ENCODE results near the gene ZNF772. TPM values are rescaled to one million over a fixed set of nuclear protein-coding genes. Genes with fewer than 3 reads are reported as not detected.

Gene ZNF772
- total RNA-seq, 1 donor from 2014 or later = 7.6 TPM

DNA sequence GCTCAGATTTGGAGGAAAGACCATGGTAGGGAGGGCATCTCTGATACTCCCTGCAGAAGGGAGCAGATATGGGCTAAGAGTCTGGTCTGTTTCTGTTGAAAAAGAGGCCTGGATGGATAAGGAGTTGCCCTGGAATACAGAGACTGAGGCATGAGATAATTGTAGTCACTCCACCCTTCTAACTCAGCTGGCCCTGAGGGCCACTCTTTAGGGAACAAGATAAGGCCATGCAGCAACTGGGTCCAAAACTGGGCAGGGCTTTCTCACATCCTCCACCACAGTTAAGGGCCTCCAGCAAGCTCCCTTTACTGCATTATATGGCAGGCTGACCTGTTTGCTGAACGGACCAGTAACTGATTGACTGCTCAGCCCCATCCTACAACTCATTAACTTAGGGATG is 40.9 kb downstream of the ZNF772 start:
- DNase-seq (ENCODE audit: low spot score) = no peak

DNA sequence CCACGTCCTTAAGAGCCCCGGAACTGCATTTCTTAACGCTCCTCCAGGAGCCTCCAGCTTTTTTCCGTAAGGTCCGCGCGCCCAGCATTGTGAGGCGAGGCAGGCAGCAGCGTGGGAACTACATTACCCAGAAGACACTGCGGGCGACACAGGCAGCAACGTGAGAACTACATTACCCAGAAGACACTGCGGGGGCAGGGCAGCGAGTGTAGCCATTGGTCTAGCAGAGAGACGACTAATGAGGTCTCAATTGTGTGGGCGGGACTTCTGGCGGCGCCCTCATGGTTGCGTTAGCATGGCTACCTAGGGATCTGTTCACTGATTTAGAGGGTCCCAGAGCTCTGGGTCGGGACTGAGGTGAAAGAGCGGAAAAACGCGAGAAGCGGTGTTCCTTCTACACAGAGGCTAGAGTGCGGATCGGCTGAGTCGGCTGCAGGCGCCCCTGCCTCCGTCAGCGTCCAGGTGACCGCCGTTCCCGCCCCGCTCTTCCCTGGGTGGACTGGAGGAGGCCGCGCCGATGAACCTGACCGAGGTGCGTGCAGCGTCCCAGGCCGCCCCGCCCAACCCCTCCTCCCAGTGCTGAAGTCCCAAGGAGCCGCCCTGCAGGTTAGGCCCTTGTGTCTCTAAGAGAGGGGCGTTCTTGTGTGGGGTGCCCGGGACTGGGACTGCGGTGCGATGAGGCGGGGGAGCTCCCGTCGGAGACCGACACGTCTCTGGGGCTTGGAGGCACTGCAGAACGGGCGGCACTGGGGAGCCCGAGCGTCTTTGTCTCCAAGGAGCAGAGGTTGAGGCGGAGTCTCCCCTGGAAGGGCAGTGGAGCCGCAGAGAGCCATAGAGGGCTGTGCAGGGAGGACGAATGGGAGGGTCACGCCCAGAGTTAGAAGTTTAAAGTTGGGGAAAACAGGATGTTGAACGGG is 42.0 kb downstream of the ZNF772 start, which contains the start of gene ZNF749:
Gene ZNF749, plus strand, starts transcription at position 264 of the 917 bp plus-strand sequence. Its CDS starts 254 bp downstream, at position 518.
- peak; percentile 97 for DNase-seq (ENCODE audit: low spot score)

DNA sequence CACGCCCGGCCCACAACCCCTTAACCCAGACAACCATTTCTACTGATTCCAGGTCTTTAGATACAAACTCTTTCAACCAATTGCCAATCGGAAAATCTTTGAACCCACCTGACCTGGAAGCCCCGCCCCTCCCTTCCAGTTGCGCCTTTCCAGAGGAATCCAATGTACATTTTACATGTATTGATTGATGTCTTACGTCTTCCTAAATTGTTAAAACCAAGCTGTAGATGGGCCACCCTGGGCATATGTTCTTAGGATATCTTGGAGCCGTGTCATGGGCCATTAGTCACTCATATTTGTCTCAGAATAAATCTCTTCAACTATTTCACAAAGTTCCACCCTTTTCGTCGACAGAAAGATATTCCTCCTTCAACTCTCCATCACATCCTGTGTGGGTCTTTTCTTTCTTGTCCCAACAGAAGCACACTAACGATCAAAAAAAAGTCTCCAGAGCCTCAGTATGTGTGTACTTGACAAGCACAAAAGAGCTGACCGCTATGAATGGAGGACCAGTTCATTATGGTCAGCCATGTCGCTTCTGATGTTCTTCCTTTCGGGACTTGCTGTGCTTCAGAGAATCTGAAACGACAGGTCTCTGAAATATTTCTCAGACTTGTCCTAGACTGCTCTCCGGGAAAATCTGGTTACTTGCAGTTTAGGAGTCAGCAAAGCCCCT is 42.8 kb downstream of the ZNF772 start:
- DNase-seq (ENCODE audit: low spot score) = no peak

DNA sequence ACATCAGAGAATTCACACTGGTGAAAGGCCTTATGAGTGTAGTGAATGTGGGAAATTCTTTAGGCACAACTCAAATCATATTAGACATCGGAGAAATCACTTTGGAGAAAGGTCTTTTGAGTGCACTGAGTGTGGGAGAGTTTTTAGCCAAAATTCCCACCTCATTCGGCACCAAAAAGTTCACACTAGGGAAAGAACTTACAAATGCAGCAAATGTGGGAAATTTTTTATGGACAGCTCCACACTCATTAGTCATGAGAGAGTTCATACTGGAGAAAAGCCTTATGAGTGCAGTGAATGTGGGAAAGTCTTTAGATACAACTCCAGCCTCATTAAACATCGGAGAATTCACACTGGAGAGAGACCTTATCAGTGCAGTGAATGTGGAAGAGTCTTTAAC is 56.3 kb downstream of the ZNF772 start:
- no peak for DNase-seq (ENCODE audit: low spot score)

DNA sequence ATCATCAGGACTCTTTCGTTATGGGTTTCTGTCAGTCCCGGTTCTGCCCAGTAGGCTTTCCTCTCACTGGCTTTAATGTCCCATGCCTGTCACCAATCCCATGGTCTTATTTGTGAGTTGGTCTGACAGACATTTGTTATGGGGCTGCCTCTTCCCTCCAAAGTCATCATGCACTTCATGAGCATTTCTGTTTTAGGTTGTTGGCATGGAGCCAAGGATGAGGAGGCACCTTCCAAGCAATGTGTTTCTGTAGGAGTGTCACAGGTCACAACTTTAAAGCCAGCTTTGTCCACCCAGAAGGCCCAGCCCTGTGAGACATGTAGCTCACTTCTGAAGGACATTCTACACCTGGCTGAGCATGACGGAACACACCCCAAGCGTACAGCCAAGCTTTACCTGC is 57.9 kb downstream of the ZNF772 start:
- peak; percentile 57 for DNase-seq (ENCODE audit: low spot score)

Other genes with a start within 250 kb of the ZNF772 start
- gene AURKC, start 246.5 kb downstream of the ZNF772 start, total RNA-seq = 2.0 TPM
- gene ZNF805, start 236.9 kb downstream of the ZNF772 start, total RNA-seq = 16.3 TPM
- gene ZNF460, start 197.1 kb downstream of the ZNF772 start, total RNA-seq = 50.3 TPM
- 5.3 TPM for gene ZNF543, start 157.1 kb downstream of the ZNF772 start, total RNA-seq
- gene ZNF304, start 126.3 kb downstream of the ZNF772 start, total RNA-seq = 7.4 TPM
- gene TRAPPC2B, start 114.0 kb downstream of the ZNF772 start, total RNA-seq = 10.3 TPM
- gene ZNF547, start 114.0 kb downstream of the ZNF772 start, total RNA-seq = 2.2 TPM
- gene ZNF548, start 87.7 kb downstream of the ZNF772 start, total RNA-seq = 13.9 TPM
- 8.6 TPM for gene ZNF17, start 66.4 kb downstream of the ZNF772 start, total RNA-seq
- gene ZNF749, start 42.2 kb downstream of the ZNF772 start, total RNA-seq = 12.1 TPM
- gene VN1R1, start 20.4 kb downstream of the ZNF772 start, total RNA-seq = 0.64 TPM
- 7.8 TPM for gene ZNF419, start 10.2 kb upstream of the ZNF772 start, total RNA-seq
- 7.0 TPM for gene ZNF773, start 22.4 kb upstream of the ZNF772 start, total RNA-seq
- 4.7 TPM for gene ZNF549, start 49.8 kb upstream of the ZNF772 start, total RNA-seq
- 9.3 TPM for gene ZNF550, start 82.3 kb upstream of the ZNF772 start, total RNA-seq
- 4.5 TPM for gene ZNF416, start 101.3 kb upstream of the ZNF772 start, total RNA-seq
- 2.4 TPM for gene ZIK1, start 106.6 kb upstream of the ZNF772 start, total RNA-seq
- gene ZNF530, start 122.3 kb upstream of the ZNF772 start, total RNA-seq = 3.0 TPM
- 10.2 TPM for gene ZNF134, start 136.7 kb upstream of the ZNF772 start, total RNA-seq
- 6.8 TPM for gene ZNF211, start 155.6 kb upstream of the ZNF772 start, total RNA-seq
- gene ZSCAN4, start 191.4 kb upstream of the ZNF772 start, total RNA-seq = not detected
- 9.9 TPM for gene ZNF551, start 204.4 kb upstream of the ZNF772 start, total RNA-seq
- 4.8 TPM for gene ZNF154, start 231.6 kb upstream of the ZNF772 start, total RNA-seq

Data from mesenteric fat pad (tissue), 1 donor.